Testis (tissue), 2 donors: Measurements from ENCODE around the gene SFXN4.

Experiments used
- POLR2A ChIP-seq: fragments of 450-650 bp; IDR thresholded peaks from one replicate; pipeline ENCODE4 v1.6.1; 2017; ENCODE audit warnings: antibody characterized with exemption, mild to moderate bottlenecking, moderate library complexity
- TF ChIP-seq, protein P1 (sequence below), 3 experiments: fragments of 450-650 bp in 2 of 3; fragments of 200-600 bp in 1 of 3; sonication (generic) in 1 of 3; IDR thresholded peaks; one replicate each; pipeline ENCODE4 v1.5.1; 2016 to 2019; ENCODE audit warnings: antibody characterized with exemption in 3 of 3, mild to moderate bottlenecking in 2 of 3, moderate library complexity in 1 of 3

DNA sequence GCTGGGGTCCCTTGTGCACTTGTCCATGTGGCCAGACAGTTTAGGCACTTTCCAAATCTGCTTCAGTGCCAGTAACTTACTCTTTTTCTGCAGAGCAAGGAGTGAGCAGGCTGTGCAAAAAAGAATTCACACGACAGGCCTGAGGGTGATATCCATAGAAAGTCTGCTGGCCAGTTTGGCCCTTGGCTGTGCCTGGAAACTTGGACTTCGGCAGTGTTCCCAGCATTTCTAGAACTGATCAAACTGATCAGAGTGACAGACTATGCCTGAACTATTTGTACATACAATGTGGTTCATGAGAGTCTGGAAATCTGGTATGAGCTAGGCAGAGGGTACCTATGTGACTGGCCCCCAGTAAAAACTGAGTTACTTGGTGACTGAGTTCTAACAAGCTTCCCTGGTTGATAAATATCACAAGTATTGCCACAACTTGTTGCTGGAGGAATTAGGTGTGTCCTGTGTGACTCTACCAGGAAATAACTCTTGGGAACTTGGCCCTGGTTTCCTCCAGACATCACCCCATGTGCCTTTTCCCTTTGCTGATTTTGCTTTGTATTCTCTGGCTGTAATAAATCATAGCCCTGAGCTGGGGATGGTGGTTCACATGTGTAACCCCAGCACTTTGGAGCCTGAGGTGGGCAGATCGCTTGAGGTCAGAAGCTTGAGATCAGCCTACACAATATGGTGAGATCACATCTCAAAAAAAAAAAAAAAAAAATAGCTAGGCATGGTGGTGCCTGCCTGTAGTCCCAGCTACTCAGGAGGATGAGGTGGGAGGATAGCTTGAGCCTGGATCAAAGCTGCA lies 64.9 kb downstream of the SFXN4 start:
- TF ChIP-seq, protein P1, sequence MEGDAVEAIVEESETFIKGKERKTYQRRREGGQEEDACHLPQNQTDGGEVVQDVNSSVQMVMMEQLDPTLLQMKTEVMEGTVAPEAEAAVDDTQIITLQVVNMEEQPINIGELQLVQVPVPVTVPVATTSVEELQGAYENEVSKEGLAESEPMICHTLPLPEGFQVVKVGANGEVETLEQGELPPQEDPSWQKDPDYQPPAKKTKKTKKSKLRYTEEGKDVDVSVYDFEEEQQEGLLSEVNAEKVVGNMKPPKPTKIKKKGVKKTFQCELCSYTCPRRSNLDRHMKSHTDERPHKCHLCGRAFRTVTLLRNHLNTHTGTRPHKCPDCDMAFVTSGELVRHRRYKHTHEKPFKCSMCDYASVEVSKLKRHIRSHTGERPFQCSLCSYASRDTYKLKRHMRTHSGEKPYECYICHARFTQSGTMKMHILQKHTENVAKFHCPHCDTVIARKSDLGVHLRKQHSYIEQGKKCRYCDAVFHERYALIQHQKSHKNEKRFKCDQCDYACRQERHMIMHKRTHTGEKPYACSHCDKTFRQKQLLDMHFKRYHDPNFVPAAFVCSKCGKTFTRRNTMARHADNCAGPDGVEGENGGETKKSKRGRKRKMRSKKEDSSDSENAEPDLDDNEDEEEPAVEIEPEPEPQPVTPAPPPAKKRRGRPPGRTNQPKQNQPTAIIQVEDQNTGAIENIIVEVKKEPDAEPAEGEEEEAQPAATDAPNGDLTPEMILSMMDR (IDR thresholded peaks at IDR 0.05): no peak
- no peak for TF ChIP-seq POLR2A
